Mucosa of stomach (tissue), 1 donor: ENCODE measurements around the gene FUT2.
"Not testable (repeated sequence)": the region's sequence is repeated elsewhere in the genome, so short reads cannot be mapped to it uniquely, and the experiment has no call there.

Experiments used
- H3K27me3 ChIP-seq: one replicate; pipeline ENCODE4 v1.7.0; 2013; ENCODE audit warnings: mild to moderate bottlenecking, low read length; ENCODE audit not compliant: control insufficient read depth, insufficient read depth
- H3K36me3 ChIP-seq: one replicate; pipeline ENCODE4 v1.7.0; 2013; ENCODE audit warnings: low read length; ENCODE audit not compliant: control insufficient read depth, insufficient read depth
- H3K4me1 ChIP-seq: one replicate; pipeline ENCODE4 v1.7.0; 2013; ENCODE audit warnings: mild to moderate bottlenecking, low read length; ENCODE audit not compliant: control insufficient read depth, insufficient read depth
- H3K4me3 ChIP-seq: one replicate; pipeline ENCODE4 v1.7.0; 2013; ENCODE audit warnings: low read length
- H3K9ac ChIP-seq: one replicate; pipeline ENCODE4 v1.7.0; 2013; ENCODE audit warnings: mild to moderate bottlenecking, low read length, moderate library complexity
- H3K9me3 ChIP-seq: one replicate; pipeline ENCODE4 v1.7.0; 2013; ENCODE audit warnings: mild to moderate bottlenecking, low read length, moderate library complexity; ENCODE audit not compliant: control insufficient read depth
- donor health status: Pancreatic carcinoma.

FUT2 gene

GRCh38 chr19:48713864-48714755 lies 18.3 kb downstream of the FUT2 start:
- H3K4me1 ChIP-seq, result peaks cover 40% of the 10 kb centered on the region
- H3K36me3 ChIP-seq, result no peaks in the 10 kb centered on the region
- peak overlapping the region; percentile 83 for H3K9ac ChIP-seq

DNA sequence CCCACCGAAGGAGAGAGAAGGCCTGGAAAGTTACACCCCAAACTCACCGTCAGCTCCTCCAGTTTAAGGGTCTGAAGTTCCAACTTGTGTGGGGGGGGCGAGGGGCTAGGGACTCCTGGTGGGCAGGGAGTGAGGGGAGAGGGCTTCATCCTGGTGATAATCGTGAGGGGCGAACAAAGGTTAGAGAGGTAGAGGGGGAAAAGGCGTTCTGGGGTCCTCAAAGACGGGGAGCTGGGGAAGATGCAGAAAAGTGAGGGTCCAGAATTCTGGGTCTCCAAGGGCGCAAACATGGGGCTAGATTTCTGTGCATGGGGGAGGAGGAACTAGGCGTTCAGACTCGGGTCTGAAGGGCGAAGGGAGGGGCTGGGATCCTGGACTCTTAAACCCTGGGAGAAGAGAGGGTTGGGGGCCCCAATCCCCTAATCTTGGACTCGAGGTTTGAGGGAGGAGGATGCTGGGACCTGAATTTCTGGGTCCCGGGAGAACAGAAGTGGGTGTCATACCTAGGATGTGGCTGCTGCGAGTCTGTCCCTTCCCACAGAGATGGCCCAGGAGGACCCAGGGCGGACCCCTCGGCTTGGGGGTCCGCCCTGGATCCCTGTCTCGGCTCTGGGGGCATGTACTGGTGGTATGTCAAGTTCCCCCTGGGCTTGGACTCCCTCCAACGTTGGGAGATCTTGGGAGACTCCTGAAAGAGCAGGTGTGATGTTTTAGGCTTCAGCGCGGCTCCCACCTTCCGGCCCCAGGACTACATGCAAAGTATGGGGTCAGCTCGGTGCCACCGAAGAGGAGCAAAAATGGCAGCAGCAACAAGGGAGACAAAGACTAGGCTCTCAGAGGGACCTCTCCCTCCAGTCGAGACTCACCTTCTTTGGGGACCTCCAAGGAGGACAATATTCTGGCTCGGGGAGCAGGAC lies 19.2 kb downstream of the FUT2 start:
- Histone ChIP-seq H3K4me3 (peak overlapping the region; percentile 31), H3K9me3 (no peaks in the 10 kb centered on the region), H3K27me3 (no peaks in the 10 kb centered on the region), H3K36me3 (no peaks in the 10 kb centered on the region), H3K4me1 (peaks cover 42% of the 10 kb centered on the region), H3K9ac (peak overlapping the region; percentile 83)

More at GRCh38 chr19:48713864-48714755, 18.3 kb downstream of the FUT2 start:
- H3K4me3 ChIP-seq, result peak overlapping the region; percentile 31
- no peaks in the 10 kb centered on the region for H3K27me3 ChIP-seq
- H3K9me3 ChIP-seq, result no peaks in the 10 kb centered on the region

GRCh38 chr19:48715681-48716171 lies 20.0 kb downstream of the FUT2 start:
- Histone ChIP-seq H3K9me3 (no peaks in the 10 kb centered on the region), H3K4me3 (no peak overlapping the region), H3K27me3 (no peaks in the 10 kb centered on the region), H3K9ac (peak overlapping the region; percentile 37), H3K36me3 (no peaks in the 10 kb centered on the region), H3K4me1 (peaks cover 46% of the 10 kb centered on the region)

GRCh38 chr19:48716562-48717291 lies 21.0 kb downstream of the FUT2 start:
- Histone ChIP-seq H3K4me1 (peaks cover 46% of the 10 kb centered on the region), H3K9me3 (no peaks in the 10 kb centered on the region), H3K4me3 (no peak overlapping the region), H3K9ac (peak overlapping the region; percentile 43), H3K36me3 (no peaks in the 10 kb centered on the region), H3K27me3 (no peaks in the 10 kb centered on the region)

- not testable (repeated sequence) for H3K27me3 ChIP-seq, H3K9ac ChIP-seq, H3K9me3 ChIP-seq, H3K36me3 ChIP-seq, H3K4me3 ChIP-seq
- H3K4me1 ChIP-seq, result peaks cover 42% of the 10 kb centered on the region
Observed at GRCh38 chr19:48718106-48718505, 22.3 kb downstream of the FUT2 start.

GRCh38 chr19:48718711-48719231 lies 23.0 kb downstream of the FUT2 start:
- no peaks in the 10 kb centered on the region for H3K9me3 ChIP-seq
- H3K4me3 ChIP-seq, result no peak overlapping the region
- no peaks in the 10 kb centered on the region for H3K36me3 ChIP-seq
- no peak overlapping the region for H3K9ac ChIP-seq
- peaks cover 36% of the 10 kb centered on the region for H3K4me1 ChIP-seq
- no peaks in the 10 kb centered on the region for H3K27me3 ChIP-seq

DNA sequence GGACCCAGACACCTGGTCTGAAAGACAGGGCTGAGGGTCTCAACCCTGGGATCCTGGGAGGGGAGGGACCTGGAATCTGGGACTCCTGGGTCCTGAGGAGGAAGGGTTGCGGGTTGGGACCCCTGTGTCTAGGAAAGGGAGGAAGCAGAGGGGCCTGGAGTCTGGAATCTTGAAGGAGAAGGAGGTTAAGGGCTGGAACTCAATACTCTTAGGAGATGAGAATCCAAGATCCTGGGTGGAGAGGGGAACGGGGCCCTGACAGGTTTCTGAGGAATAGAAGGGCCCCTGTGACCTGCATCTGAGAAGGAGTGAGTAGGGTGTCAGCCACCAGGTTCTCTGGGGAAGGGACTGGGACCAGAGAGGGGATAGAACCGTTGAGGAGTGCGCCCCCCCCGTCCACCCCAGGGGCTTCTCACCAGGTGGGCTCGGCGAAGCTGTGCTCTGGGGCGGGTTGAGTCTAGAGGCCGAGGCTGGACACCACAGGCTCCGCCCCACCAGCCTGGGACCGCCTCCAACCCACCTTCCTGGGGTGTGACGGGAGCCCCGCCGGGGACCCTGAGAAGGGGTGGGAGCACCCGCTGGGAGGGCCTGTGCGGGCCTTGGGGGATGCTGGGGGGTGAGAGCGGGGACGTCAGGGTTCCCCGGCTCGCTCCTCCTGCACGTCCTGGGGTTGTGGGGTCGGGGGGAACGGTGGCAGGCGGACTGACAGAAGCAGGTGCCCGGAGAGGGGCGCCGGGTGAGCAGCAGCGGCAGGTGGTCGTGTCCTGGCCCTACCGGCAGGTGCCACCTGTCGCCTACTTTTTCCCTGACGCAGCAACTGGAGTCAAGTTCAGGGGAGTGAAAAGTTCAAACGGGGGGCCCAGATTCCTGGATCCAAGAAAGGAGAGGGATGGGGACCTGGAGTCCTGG lies 23.7 kb downstream of the FUT2 start, which contains the start of gene MAMSTR:
Gene MAMSTR (minus strand): TSS at position 463 of the 909 bp plus-strand sequence. CDS start 694 bp downstream, outside the sequence.
- H3K4me1 ChIP-seq, result peaks cover 32% of the 10 kb centered on the region

DNA sequence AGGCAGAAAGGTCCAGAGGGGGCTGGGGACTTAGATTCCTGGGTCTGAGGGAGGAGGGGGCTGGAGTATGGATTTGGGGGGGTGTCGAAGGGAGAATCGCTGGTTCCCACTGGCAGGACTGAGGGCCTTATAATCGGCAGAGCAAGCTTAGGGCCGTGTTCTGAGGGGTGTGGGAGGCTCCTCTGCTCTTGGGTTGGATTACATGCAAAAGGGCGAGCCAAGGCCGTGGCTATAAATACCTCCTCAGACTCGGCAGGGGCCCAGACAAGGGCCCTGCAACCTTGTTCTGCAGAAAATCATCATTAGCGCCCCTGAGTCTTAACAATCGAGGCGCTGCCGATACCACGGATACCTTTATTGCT lies 24.5 kb downstream of the FUT2 start:
- no peaks in the 10 kb centered on the region for H3K27me3 ChIP-seq
- H3K4me1 ChIP-seq, result peaks cover 25% of the 10 kb centered on the region
- no peaks in the 10 kb centered on the region for H3K36me3 ChIP-seq
- no peaks in the 10 kb centered on the region for H3K9me3 ChIP-seq
- no peak overlapping the region for H3K9ac ChIP-seq
- no peak overlapping the region for H3K4me3 ChIP-seq

More for the DNA sequence above, 23.7 kb downstream of the FUT2 start, which contains the start of gene MAMSTR:
- H3K4me3 ChIP-seq, result no peak within 1 kb of the TSS
- no peaks in the 10 kb centered on the region for H3K36me3 ChIP-seq
- H3K9ac ChIP-seq, result no peak within 1 kb of the TSS
- H3K9me3 ChIP-seq, result no peaks in the 10 kb centered on the region
- H3K27me3 ChIP-seq, result no peaks in the 10 kb centered on the region

- no peaks in the 10 kb centered on the region for H3K36me3 ChIP-seq
- H3K4me3 ChIP-seq, result peak overlapping the region; percentile 41
- H3K9ac ChIP-seq, result peak overlapping the region; percentile 50
- H3K4me1 ChIP-seq, result peaks cover 19% of the 10 kb centered on the region
- no peaks in the 10 kb centered on the region for H3K27me3 ChIP-seq
- H3K9me3 ChIP-seq, result no peaks in the 10 kb centered on the region
Observed at GRCh38 chr19:48720613-48721296, 25.0 kb downstream of the FUT2 start.

GRCh38 chr19:48722196-48722708 lies 26.5 kb downstream of the FUT2 start:
- Histone ChIP-seq H3K36me3 (no peaks in the 10 kb centered on the region), H3K4me1 (peaks cover 7% of the 10 kb centered on the region), H3K4me3 (no peak overlapping the region), H3K27me3 (no peaks in the 10 kb centered on the region), H3K9me3 (no peaks in the 10 kb centered on the region), H3K9ac (no peak overlapping the region)
